ENCODE data around the gene NRXN3. TPM values are rescaled to one million over a fixed set of nuclear protein-coding genes. Genes with fewer than 3 reads are reported as not detected.

The NRXN3 gene
- total RNA-seq, 4 donors from 2014 or later = 0.04 to 0.16 TPM; not detected in 2

DNA sequence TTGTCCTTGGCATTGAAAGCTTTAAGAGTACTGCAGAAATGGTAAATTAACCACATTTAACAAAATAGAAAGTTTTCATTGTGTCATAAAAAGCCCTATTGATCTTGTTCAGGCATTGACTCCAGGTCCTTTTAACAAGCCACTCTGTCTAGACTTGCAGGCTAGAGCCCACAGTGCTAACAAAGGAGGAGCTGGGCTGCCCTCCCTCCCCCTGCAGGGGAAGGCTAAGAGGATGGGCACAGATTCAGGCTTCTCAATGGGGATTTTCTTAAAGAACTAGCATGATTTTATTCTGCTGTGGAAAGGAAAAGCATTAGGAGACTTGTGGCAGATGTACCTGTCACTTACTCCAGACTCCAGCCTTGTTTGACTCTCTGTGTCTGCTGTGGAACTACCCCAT is 463.6 kb downstream of the NRXN3 start:
- DNase-seq (no peak), ATAC-seq (no peak)
- Histone ChIP-seq H3K27me3 (no peaks in the 10 kb centered on the region), H3K4me3 (no peak overlapping the region), H3K4me1 (no peaks in the 10 kb centered on the region), H3K36me3 (no peaks in the 10 kb centered on the region), H3K27ac (no peak overlapping the region), H3K9me3 (no peaks in the 10 kb centered on the region)
- intact Hi-C loops (cut with DNase I; ENCODE audit: low total_unique reads) = no loop called here
- no peak for TF ChIP-seq POLR2A (IDR thresholded peaks at IDR 0.05)
- no peak for TF ChIP-seq CTCF (IDR thresholded peaks at IDR 0.05 in 4 of 5, conservative IDR thresholded peaks at IDR 0.05 in 1 of 5)
- in situ Hi-C loops (cut with MboI; ENCODE audit: low sequenced_read_pairs in 4 of 4) = no loop called here

- intact Hi-C loops (cut with DNase I; ENCODE audit: low total_unique reads) (no loop called here), in situ Hi-C loops (cut with MboI; ENCODE audit: low sequenced_read_pairs in 4 of 4) (no loop called here)
- Histone ChIP-seq H3K27me3 (no peaks in the 10 kb centered on the region), H3K9me3 (no peaks in the 10 kb centered on the region), H3K36me3 (no peaks in the 10 kb centered on the region), H3K4me1 (no peaks in the 10 kb centered on the region), H3K27ac (no peak overlapping the region), H3K4me3 (no peak overlapping the region)
- no peak for TF ChIP-seq POLR2A (IDR thresholded peaks at IDR 0.05)
- TF ChIP-seq CTCF (IDR thresholded peaks at IDR 0.05 in 4 of 5, conservative IDR thresholded peaks at IDR 0.05 in 1 of 5) = no peak
- ATAC-seq (no peak), DNase-seq (no peak)
Measured at GRCh38 chr14:78637489-78637888, 467.3 kb downstream of the NRXN3 start.

DNA sequence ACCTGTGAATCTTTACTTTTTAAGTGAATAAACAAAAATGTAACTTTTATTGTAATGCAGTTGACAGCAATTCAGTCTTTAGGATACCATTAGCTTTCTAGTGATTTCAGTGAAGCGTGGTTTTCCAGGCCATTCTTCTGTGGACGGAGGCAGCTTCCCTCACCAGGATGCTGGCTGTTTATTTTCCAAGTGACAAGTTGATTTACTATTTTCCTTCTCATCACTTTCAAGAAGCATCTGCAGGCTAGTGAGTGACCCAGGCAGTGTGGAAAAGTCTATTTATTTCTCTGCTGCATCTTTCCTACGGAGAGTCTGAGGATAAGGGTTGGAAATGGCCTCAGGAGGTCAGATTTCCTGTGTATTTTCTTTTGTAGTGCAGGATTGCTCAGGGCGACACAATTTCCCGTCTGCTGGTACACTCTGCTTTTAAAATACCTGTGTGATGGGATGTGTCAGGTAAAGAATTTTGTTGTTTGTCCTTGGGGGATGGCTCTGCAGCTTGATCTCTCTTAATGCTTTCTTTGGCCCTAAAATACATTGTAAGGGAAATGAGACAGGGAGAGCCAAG is 467.8 kb downstream of the NRXN3 start:
- H3K9me3 ChIP-seq = no peaks in the 10 kb centered on the region
- ATAC-seq (no peak), DNase-seq (no peak)
- TF ChIP-seq CTCF (IDR thresholded peaks at IDR 0.05 in 4 of 5, conservative IDR thresholded peaks at IDR 0.05 in 1 of 5) (no peak), POLR2A (IDR thresholded peaks at IDR 0.05) (no peak)
- no peaks in the 10 kb centered on the region for H3K36me3 ChIP-seq
- H3K4me3 ChIP-seq = no peak overlapping the region
- intact Hi-C loops (cut with DNase I; ENCODE audit: low total_unique reads) = no loop called here
- no peaks in the 10 kb centered on the region for H3K4me1 ChIP-seq
- in situ Hi-C loops (cut with MboI; ENCODE audit: low sequenced_read_pairs in 4 of 4) = no loop called here
- H3K27me3 ChIP-seq = no peaks in the 10 kb centered on the region
- no peak overlapping the region for H3K27ac ChIP-seq

- DNase-seq (no peak), ATAC-seq (no peak)
- Histone ChIP-seq H3K4me1 (no peaks in the 10 kb centered on the region), H3K27me3 (no peaks in the 10 kb centered on the region), H3K9me3 (no peaks in the 10 kb centered on the region), H3K27ac (no peak overlapping the region), H3K36me3 (no peaks in the 10 kb centered on the region), H3K4me3 (no peak overlapping the region)
- intact Hi-C loops (cut with DNase I; ENCODE audit: low total_unique reads) (no loop called here), in situ Hi-C loops (cut with MboI; ENCODE audit: low sequenced_read_pairs in 4 of 4) (no loop called here)
- no peak for TF ChIP-seq POLR2A (IDR thresholded peaks at IDR 0.05)
- no peak for TF ChIP-seq CTCF (IDR thresholded peaks at IDR 0.05 in 4 of 5, conservative IDR thresholded peaks at IDR 0.05 in 1 of 5)
Measured at GRCh38 chr14:78638926-78639325, 468.8 kb downstream of the NRXN3 start.
